G401 (cell line): Measurements from ENCODE around the gene MLEC. TPM values are rescaled to one million over a fixed set of nuclear protein-coding genes. Genes with fewer than 3 reads are reported as not detected.

Experiments used
- DNase-seq: peaks from one replicate; pipeline ENCODE4 v3.0.0-alpha.2; 2015; ENCODE audit warnings: low spot score
- in situ Hi-C: cut with HindIII; loops from 2 replicates; pipeline ENCODE4 v1.10.0; 2016; ENCODE audit warnings: low sequenced_read_pairs, mixed read lengths
- total RNA-seq: library from RNA; depleted of rRNA; stranded (reverse); fragments of >200 nt; shearing (Covaris generic); gene quantifications from 2 replicates; pipeline ENCODE4 v1.2.3, GENCODE V29; 2014; rRNA removed

MLEC gene
- 85.9 and 106 TPM in 2 replicates for total RNA-seq

DNA sequence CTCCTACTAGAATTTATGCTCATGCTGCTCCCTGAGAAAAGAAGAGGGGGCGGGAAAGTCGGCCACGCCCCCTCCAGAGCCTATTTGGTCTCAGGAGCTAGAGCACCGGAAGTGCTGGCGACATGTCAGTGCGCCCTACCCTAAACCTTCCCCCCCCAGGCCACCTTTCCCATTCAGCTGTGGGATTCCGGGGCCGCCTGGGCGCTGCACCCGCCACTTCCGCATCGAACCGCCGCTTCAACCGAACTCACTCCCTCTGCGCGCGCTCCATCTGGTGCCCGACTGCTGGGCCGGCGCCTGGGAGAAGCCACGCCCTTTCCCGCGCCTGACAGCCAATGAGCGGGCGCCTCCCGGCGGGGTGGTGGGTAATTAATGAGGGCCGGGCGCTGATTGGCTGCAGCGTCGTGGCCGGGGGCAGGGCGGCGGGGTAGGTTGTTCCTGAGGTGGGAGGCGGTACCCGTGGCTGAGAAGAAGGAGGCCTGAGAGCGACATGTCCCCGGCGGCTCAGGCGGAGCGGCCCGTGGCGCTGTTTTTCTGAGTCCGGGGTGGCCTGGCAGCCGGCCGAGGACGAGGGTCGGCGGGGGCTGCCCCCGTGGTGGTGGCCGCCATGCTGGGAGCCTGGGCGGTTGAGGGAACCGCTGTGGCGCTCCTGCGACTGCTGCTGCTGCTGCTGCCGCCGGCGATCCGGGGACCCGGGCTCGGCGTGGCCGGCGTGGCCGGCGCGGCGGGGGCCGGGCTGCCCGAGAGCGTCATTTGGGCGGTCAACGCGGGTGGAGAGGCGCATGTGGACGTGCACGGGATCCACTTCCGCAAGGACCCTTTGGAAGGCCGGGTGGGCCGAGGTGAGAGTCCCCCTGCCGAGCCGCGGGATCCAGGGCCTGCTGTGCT is at the start of gene MLEC:
Gene MLEC (plus strand): TSS at position 460 of the 888 bp plus-strand sequence. CDS start 148 bp downstream, at position 608.
- in situ Hi-C loops: no loop called here
- DNase-seq: peak; percentile 97

DNA sequence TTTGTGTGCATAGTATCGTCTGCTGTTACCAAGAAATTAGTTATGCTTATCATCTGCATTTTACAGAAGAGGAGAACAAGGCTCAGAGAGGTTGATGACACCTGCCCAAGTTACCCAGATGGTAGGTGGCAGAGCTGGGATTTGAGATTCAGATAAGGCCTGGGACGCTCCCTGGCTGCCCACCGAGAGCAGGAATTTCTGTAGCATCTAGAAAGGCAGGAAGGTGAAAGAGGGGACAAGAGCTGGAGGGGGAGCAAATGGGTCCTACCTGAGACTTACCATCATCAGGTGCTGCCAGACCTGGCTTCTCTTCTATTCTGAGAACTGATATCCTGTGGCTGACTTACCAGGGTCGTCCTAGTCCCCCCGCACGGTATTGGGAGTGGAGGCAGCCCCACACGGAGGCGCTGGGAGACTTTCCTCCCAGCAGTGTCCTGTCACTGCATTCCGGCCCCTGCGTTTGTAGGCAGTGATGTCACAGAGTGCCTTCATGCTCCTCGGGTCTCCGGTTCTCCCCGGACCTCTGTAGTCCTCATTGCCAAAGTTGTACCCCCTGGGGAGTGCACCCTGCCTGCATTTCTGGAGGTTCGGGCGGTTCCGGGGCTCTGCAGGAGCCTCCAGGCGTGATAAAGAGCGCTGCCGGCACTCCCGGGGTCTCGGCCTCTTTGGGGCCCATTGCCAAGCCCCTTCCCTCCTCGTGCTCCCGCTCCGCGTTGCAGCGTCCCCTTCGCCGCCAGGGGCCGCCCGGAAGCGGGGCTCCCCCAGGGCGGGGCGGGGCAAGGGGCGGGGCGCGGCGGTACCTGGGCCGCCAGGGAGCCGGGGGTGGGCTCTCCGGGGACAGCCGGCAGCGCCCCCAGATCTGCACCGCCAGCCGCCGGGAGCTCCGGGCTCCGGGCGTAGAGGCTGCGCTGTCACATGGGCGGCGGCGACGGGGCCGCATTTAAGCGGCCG is 46.9 kb upstream of the MLEC start, which contains the start of gene CABP1:
Gene CABP1 (plus strand): TSS at position 856 of the 951 bp plus-strand sequence. CDS start 60 bp downstream, at position 916.
- in situ Hi-C loops: no loop called here
- DNase-seq: peak; percentile 41

DNA sequence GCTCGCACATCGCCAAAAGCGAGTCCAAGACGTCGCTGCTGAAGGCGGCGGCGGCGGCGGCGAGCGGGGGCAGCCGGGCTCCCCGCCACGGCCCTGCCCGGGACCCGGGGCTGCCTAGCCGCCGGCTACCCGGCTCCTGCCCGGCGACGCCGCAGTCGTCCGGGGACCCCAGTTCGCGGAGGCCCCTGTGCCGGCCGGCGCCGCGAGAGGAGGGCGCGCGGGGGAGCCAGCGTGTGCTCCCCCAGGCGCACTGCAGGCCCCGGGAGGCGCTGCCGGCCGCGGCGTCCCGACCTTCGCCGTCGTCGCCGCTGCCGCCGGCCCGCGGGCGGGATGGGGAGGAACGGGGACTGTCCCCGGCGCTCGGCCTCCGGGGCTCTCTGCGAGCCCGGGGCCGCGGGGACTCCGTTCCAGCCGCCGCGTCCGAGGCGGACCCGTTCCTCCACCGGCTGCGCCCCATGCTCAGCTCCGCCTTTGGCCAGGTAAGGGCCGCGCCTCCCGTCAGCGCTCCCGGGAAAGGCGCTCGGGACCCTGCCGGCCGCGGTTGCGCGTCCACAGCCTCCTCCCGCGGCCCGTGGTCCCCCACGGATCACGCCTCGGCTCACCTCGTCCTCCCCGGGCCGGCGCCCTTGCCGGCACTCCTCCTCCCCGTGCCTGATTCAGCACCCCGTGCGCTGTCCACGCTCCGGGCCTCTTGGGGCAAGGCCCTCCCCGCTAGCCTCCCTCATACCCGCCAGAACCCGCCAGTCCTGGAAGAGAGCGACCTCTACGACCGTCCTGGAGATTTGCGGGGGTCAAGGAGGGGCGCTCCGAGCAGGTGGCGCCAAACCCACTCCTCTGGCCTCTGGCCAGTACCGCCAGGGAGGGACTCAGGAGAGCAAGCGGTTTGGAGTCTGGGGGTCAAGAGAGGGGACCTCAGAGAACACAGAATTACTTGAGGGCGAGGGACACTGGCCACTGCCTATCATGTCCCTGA is 45.8 kb upstream of the MLEC start:
- in situ Hi-C loops: no loop called here

GRCh38 chr12:120642121-120642520 is 44.8 kb upstream of the MLEC start:
- DNase-seq: peak; percentile 58
- in situ Hi-C loops: no loop called here

More for the DNA sequence above, 45.8 kb upstream of the MLEC start:
- peak; percentile 45 for DNase-seq

DNA sequence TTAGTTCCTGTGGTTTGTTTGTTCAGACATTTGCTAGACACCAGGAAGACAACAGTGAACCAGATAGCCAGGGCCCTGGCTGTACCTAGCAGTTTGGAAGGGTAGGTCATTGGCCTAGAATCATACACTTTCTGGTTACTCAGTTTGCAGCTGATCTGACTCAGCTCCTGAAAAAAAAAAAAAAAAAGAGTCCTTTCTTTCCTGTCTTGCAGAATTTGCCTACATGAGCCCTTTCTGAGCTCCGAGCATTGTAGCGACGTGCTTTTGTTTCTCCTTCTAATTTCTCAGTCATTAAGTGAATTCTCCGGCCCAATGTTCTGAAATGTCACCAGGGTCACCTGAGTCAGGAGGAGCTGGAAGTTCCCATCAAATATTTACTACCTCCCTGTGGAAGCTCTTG is 44.1 kb upstream of the MLEC start:
- DNase-seq: no peak
- in situ Hi-C loops: no loop called here

DNA sequence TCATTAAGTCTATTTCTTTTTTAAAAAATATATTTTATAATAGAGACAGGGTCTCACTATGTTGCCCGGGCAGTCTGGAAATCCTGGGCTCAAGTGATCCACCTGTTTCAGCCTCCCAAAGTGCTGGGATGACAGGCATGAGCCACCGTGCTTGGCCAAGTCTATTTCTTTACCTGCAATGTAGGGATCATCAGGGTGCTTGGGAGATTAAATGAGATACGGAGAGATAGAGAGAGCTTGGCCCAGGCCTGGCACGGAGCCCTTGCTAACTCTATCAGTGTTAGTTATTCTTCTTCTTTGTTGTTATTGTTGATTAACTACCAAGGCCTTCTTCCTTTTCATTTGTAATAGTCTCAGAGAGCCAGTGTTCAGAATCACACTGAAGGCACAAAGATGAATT is 43.4 kb upstream of the MLEC start:
- DNase-seq: no peak
- in situ Hi-C loops: no loop called here

- in situ Hi-C loops: no loop called here
- no peak for DNase-seq
These were observed 40.9 kb upstream of the MLEC start for GRCh38 chr12:120646044-120646443.

DNA sequence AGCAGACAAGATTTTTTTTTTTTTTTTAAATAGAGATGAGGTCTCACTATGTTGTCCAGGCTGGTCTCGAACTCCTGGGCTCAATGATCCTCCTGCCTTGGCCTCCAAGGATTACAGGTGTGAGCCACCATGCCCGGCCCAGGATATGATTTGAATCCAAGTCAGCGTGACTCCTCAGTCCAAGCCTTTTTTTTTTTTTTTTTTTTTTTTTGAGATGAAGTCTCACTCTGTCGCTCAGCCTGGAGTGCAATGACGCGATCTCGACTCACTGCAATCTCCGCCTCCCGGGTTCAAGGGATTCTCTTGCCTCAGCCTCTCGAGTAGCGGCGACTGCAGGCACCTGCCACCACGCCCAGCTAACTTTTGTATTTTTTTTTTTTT is 39.6 kb upstream of the MLEC start:
- no peak for DNase-seq
- in situ Hi-C loops: no loop called here

GRCh38 chr12:120649442-120650232 is 37.3 kb upstream of the MLEC start:
- in situ Hi-C loops: no loop called here
- no peak for DNase-seq

GRCh38 chr12:120650233-120650690 is 36.7 kb upstream of the MLEC start:
- no peak for DNase-seq
- in situ Hi-C loops: no loop called here

- DNase-seq: no peak
- in situ Hi-C loops: no loop called here
These were observed 35.1 kb upstream of the MLEC start for GRCh38 chr12:120651821-120652220.

DNA sequence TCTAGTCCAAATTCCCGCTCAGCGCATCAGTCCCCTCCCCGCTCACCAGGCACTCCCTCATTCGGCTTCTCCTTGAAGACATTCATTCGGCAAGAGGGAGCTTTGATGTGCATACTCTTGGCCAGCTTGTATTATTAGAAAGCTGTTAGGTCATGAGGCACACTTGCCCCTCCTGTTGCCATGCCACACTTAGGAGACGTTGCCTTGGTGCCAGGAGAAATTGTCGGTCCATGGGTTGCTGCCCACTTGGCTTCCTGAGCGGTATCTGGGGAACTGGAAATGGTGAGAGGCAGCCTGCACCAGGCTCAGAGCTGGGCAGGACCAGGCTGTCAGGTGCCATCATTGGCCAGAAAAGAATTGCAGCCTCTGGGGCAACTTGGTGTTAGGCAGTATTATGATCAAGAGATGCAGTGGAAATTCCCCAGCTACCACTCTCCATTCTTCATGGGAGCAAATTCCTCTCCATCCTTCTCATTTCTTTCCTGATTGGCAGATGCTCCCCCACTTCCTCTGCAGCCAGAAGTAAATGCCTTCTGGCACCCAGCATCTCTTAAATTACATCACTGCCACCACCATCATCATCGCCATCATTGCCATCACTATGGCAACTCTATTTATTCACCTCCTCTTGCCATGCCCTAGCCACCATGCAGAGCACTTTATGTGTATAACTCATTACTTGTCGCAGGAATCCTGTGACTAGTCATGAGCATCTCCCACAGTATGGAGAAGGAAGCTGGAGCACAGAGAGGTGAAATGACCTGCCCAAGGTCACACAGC is 34.1 kb upstream of the MLEC start:
- in situ Hi-C loops: no loop called here
- DNase-seq: peak; percentile 54

GRCh38 chr12:120653611-120654010 is 33.3 kb upstream of the MLEC start:
- in situ Hi-C loops: no loop called here
- DNase-seq: no peak

DNA sequence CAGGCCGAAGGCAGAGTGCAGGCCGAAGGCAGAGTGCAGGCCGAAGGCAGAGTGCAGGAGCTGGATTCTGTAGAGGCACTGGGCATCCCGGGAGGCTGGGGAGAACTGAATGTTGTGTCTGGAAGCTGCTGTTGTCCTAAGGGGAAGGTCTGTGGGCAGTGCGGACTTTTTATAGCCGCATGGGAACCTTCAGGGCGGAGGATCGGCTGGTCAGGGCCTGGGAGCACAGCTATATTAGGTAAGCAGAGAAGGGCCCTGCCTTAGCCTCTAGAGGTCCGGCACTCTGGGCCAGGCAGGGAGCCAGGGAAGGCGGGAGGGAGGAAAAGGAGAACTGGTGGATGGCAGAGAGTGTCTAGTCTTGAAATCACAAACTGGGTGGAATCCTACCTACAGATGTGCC is 32.3 kb upstream of the MLEC start:
- in situ Hi-C loops: no loop called here
- no peak for DNase-seq

GRCh38 chr12:120656008-120656407 is 30.9 kb upstream of the MLEC start:
- DNase-seq: no peak
- in situ Hi-C loops: no loop called here

GRCh38 chr12:120658286-120659150 is 28.4 kb upstream of the MLEC start:
- DNase-seq: peak; percentile 87
- in situ Hi-C loops: no loop called here
